SU-DHL-6 (cell line): ENCODE results near the gene REC114.

ENCODE experiments used
- EZH2phosphoT487 ChIP-seq: fragments of 200-600 bp; sonication (generic), shearing (Covaris generic); conservative IDR thresholded peaks from 2 replicates; pipeline ENCODE4 v1.6.1; 2018; ENCODE audit warnings: mild to moderate bottlenecking, antibody characterized with exemption, low read length, moderate library complexity, mixed read lengths
- TF ChIP-seq, protein P1 (sequence below): fragments of 200-600 bp; sonication (generic); IDR thresholded peaks from one replicate; pipeline ENCODE4 v1.5.1; 2017; ENCODE audit warnings: antibody characterized with exemption, mild to moderate bottlenecking, low read length, moderate library complexity; ENCODE audit not compliant: insufficient read depth, poor library complexity, severe bottlenecking

DNA sequence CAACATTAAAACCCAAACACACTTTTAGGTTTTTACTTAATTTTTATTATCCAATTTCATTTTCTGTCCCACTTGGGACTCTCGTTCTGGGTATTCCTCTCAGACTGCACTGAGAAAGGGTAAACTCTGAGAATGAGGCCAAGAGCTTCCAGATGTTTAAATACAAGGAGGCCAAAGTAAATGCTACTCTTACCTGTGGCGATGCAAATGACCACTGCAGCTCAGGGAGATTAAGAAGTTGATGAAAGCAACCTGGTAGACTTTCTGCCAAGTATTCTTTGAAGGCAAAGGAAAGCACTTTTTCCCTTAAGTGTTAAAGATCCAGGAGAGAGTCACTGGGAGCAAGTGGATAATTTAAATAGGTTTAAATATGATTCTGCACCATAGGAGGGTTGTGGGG is 151.1 kb downstream of the REC114 start:
- TF ChIP-seq, protein P1, sequence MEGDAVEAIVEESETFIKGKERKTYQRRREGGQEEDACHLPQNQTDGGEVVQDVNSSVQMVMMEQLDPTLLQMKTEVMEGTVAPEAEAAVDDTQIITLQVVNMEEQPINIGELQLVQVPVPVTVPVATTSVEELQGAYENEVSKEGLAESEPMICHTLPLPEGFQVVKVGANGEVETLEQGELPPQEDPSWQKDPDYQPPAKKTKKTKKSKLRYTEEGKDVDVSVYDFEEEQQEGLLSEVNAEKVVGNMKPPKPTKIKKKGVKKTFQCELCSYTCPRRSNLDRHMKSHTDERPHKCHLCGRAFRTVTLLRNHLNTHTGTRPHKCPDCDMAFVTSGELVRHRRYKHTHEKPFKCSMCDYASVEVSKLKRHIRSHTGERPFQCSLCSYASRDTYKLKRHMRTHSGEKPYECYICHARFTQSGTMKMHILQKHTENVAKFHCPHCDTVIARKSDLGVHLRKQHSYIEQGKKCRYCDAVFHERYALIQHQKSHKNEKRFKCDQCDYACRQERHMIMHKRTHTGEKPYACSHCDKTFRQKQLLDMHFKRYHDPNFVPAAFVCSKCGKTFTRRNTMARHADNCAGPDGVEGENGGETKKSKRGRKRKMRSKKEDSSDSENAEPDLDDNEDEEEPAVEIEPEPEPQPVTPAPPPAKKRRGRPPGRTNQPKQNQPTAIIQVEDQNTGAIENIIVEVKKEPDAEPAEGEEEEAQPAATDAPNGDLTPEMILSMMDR: no peak
- TF ChIP-seq EZH2phosphoT487: no peak
